Activated T-cell treated with anti-CD3 and anti-CD28 coated beads, Interleukin-2, amount 50 U/mL, for 1 hour (primary cell): ENCODE results near the gene MUC5AC.

Experiments used
- DNase-seq: peaks from one replicate; pipeline ENCODE4 v3.0.0-alpha.2; 2020

Gene MUC5AC

DNA sequence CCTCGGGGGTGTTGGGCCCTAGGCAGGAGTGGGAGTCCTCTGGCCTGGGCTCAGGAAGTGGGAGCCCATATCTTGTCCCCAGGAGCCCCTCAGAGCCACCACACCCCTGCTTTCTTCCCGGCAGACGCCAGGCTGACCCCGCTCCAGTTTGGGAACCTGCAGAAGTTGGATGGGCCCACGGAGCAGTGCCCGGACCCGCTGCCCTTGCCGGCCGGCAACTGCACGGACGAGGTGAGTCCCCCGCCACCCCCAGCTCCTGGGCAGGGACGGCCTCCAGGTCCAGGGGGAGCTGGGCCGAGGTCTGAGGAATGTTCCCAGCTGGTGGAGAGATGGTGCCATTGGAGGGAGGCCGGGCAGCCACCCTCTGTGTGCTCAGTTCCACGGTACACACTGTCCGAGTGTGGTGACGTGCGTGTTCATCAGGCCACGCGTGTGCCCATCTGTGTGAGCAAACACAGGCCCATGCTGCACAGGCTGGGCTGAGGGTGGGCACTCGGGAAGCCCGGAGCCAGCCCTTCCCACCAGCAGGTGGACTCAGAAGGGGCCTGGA, 69.9 kb downstream of the MUC5AC start:
- DNase-seq = no peak

DNA sequence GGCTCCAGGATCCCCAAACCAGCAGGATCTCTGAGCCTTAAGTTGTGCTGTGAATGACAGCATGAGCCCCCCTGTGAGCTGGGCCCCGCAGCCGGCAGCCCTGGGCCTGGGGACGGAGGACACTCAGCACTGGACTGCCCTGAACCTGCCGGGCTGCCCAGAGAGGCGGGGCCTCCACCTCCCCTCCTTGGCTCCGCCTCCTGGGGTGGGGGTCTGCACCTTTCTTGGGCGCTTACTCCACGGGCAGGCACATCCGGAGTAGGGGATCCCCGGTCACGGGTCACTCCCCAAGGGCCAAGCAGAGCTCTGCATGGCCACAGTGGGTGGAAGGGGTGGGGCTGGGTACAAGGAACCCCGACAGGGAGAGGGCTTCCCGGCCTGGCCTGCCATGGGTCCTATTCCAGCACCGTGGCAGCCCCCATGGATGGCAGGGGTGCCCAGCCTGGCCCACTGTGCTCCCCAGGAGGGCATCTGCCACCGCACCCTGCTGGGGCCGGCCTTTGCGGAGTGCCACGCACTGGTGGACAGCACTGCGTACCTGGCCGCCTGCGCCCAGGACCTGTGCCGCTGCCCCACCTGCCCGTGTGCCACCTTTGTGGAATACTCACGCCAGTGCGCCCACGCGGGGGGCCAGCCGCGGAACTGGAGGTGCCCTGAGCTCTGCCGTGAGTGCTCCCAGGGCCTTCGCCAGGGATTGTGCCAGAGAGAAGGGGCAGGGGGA, 70.5 kb downstream of the MUC5AC start:
- DNase-seq = no peak

DNA sequence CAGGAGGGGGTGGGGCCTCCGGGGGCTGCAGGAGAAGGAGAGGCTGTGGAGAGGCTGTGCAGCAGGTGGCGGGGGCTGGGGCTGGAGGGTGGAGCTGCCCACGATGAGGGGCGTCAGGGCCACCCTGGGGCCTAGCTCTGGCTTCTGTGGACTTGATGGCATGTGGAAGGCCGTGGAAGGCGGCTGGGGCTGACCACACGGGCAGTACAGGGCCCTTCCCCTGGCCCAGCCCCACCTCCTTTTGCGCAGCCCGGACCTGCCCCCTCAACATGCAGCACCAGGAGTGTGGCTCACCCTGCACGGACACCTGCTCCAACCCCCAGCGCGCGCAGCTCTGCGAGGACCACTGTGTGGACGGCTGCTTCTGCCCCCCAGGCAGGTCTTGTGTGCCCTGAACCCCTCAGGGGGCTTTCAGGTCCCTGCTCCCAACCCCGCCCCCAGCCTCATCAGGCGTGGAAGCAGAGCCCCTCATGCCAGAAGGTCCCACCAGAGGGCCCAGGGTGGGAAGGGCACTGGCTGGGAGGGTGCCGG, 71.2 kb downstream of the MUC5AC start:
- DNase-seq = no peak

DNA sequence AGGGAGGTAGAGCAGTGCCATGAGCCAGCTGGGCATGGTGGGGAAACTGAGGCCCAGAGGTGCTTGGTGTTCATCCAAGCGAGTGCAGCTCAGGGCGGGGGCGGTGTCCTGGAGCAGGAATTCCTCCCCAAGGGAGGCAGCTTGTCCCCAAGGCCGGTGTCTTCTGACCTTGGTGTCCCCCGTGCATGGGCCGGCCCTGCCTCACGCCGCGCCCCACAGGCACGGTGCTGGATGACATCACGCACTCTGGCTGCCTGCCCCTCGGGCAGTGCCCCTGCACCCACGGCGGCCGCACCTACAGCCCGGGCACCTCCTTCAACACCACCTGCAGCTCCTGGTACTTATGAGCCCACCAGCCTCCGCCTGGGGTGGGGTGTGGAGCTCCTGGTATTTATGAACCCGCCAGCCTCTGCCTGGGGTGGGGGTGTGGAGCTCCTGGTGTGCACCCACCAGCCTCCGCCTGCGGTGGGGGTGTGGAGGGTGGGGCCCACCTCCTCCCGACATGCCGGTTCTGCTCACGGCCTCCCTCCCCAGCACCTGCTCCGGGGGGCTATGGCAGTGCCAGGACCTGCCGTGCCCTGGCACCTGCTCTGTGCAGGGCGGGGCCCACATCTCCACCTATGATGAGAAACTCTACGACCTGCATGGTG, 71.8 kb downstream of the MUC5AC start:
- no peak for DNase-seq

DNA sequence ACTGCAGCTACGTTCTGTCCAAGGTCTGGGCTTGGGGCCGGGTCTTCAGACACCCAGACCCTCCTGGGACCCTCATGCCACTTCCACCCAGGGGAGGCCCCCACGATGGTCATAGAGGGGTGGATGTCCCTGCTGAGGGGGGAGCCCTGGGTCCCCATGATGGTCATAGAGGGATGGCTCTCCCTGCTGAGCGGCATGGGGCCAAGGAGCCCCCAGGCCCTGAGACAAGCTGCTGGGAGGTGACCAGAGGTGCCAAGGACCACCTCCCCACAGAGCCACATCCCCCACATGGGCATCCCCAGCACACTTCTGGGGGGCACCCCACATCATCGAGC, 72.3 kb downstream of the MUC5AC start:
- no peak for DNase-seq

DNA sequence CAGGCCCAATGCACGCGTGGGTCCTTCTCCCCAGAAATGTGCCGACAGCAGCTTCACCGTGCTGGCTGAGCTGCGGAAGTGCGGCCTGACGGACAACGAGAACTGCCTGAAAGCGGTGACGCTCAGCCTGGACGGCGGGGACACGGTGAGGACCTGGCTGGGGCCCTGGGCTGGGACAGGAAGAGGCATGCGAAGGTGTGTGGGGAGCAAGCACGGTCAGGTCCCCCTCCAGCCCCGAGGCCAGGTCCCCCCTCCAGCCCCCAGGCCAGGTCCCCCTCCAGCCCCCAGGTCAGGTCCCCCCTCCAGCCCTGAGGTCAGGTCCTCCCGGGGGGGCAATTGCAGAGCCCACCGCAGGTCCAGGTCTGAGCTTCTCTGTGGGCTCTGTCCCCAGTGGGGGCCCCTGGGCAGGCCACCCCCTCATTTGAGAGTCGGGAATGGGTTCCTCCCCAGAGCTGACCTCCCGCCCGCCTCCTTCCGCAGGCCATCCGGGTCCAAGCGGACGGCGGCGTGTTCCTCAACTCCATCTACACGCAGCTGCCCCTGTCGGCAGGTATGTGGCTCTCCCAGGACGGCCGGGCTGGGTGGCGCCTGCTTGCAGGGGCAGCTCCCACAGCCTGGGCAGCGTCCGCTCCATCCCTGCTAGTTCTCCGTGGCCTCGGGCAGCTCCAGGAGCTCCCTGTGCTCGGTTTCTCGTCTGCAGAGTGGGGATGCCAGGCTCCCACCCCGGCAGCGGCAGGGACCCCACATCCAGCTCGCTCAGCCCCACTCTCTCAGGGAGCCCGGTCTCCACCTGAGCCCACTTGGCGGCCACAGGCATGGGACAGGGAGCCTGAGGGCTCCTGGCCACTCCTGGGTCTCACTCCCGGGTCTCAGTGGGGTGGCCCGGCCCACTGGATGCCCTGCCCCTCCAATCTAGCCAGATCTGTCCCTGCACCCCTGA, 73.0 kb downstream of the MUC5AC start:
- DNase-seq = no peak

DNA sequence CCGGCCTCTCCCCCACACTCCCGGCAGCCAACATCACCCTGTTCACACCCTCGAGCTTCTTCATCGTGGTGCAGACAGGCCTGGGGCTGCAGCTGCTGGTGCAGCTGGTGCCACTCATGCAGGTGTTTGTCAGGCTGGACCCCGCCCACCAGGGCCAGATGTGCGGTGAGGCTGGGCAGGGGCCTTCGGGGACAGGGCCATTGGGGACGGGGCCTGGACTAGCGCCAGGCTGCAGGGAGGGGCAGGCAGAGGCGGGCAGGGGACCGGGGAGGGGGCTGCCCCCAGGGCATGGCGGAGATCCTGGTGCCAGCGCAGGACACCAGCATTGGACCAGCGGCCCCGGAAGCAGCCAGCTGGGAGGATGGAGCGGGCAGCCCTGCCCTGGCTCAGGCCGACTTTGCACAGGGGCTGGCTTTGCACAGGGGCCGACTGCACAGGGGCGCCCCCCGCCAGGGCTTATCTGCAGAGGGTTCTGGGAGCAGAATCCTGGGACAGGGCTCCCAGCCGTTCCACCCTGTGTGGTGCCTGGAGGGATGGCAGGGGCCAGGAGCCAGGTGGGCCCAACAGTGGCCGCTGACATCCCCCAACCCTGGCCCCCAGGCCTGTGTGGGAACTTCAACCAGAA, 73.8 kb downstream of the MUC5AC start:
- no peak for DNase-seq

DNA sequence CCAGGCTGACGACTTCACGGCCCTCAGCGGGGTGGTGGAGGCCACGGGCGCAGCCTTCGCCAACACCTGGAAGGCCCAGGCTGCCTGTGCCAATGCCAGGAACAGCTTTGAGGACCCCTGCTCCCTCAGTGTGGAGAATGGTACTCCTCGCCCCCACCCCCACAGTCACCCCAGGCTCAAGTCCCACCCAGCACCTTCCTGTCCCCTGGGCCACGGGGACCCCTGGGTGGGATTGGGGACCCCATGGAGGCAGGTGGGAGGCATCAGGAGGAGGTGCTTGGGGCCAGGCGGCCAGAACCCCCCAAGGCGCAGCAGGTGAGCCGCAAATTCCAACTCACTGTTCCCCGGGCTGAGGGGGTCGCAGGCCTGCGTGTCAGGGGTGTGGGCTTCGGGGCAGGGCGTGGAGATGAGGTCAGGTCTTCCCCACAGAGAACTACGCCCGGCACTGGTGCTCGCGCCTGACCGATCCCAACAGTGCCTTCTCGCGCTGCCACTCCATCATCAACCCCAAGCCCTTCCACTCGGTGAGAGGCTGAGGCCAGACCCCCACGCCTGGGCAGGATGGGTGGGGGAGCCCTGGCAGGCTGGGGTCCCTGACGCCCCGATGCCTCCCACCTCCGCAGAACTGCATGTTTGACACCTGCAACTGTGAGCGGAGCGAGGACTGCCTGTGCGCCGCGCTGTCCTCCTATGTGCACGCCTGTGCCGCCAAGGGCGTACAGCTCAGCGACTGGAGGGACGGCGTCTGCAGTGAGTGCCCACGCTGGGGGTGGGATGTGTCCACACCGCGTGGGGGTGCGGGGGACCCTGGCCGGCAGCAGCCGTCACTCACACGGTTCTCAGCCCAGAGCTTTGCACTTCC, 74.5 kb downstream of the MUC5AC start:
- DNase-seq = no peak

DNA sequence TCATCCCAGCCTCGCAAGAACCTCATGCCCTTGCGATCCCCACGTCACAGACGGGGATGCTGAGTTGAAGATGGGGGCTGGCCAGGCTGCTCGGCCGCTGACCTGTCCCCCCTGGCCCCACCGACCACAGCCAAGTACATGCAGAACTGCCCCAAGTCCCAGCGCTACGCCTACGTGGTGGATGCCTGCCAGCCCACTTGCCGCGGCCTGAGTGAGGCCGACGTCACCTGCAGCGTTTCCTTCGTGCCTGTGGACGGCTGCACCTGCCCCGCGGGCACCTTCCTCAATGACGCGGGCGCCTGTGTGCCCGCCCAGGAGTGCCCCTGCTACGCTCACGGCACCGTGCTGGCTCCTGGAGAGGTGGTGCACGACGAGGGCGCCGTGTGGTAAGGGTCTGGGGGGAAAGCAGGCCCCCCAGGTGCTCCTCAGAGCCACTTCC, 75.1 kb downstream of the MUC5AC start:
- DNase-seq = no peak

DNA sequence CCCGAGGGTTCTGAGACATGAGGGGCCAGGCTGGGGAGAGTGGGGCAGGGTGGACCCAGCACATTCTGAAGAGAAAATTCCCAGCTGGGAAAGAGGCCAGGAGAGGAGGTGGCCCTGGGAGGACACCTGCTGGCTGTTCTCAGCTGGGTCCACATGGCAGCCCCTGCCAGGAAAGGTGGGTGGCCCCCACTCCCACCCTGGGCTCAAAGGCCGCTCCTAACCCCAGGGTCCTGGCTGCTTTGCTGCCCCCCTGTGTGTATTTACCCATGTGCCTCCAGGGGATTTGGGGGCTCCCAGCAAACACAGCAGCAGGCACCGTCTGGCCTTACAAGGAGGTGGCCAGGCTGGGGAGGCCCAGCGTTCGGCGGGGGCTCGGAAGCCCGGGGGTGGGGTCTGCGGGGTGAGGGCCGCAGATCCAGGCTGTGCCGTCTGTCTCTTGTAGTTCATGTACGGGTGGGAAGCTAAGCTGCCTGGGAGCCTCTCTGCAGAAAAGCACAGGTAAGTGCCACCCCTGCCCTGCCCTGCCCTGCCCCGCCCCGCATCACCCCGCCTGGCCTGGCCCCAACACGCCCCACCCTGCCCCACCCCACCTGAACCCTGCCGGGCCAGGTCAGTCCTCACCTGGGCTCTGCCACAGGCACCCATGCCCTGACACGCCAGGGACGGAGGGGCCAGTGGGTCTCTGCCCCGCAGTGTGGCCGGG, 75.7 kb downstream of the MUC5AC start:
- no peak for DNase-seq

DNA sequence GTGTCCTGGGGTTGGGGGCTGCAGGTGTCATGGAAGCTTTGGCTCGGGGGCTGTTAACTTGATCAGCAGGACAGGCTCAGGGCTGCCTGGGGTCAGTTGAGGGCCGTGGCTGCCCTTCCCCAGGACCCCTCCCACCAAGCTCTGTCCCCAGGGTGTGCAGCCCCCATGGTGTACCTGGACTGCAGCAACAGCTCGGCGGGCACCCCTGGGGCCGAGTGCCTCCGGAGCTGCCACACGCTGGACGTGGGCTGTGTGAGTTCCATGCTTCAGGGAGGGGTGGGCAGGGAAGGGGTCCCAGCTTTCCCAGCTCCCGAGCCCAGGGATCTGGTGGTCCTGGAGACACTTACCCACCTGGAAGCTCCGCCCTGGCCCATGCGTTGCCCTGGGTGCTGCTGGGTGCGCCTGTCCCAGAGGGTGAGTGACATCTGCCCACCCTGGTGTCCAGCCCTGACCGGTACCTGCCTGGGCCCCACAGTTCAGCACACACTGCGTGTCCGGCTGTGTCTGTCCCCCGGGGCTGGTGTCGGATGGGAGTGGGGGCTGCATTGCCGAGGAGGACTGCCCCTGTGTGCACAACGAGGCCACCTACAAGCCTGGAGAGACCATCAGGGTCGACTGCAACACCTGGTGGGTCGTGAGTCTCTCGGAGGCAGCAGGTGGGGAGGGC, 76.4 kb downstream of the MUC5AC start:
- DNase-seq = no peak

DNA sequence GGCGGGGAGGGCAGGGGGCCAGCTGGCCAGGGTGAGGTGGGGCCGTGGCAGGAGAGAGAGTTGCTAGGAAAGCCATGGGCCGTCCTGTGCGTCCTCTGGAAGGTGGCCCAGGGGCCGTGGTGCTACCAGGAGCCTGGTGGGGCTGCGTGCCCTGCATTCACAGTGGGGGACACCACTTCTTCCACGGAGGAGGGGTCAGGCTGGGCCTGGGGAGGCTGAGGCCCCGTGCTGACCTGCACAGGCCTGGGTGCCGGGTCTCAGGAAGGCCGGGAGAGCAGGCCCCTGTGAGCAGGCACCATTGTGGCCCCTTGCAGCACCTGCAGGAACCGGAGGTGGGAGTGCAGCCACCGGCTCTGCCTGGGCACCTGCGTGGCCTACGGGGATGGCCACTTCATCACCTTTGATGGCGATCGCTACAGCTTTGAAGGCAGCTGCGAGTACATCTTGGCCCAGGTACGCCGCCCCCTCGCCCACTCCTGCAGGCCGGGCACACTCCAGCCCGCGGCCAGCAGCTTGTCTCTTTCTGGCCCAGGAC, 77.1 kb downstream of the MUC5AC start:
- no peak for DNase-seq

DNA sequence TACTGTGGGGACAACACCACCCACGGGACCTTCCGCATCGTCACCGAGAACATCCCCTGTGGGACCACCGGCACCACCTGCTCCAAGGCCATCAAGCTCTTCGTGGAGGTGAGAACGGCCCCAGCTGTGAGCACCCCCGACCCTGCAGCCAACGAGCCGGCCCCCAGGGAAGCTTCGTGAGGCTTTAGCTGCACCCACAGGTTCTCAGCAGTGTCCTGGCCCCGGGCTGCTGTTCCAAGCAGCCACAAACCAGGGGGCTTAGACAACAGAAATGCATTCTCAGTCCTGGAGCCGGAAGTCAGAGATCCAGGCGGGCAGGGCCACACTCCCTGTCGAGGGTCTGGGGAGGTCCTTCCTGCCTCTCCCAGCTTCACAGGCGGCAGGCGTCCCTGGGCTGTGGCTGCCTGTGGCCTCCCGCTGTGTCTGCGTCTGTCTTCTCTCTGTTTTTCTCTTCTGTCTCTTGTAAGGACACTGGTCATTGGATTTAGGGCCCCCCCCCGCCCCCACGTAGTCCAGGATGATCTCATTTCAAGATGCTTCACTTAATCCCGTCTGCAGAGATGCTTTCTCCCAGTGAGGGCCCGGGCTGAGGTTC, 77.7 kb downstream of the MUC5AC start:
- no peak for DNase-seq

DNA sequence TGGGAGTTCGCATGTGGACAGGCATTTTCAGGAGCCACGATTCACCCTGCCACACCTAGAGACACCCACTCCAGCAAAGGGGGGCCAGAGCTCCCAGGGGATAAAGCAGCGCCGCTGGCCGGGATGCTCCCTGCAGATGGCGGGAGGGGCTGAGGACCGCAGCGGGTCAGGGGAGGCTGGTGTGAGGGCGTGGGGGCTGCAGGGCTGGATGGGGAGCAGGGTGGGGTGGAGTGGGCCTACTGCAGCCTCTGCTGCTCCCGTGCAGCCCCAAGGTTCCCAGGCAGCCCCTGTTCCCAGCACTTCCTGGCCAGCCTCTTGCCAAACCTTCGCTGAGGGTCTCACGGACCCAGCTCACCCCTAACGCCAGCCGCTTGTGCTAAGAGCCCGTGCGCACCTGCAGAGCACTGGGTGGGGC, 78.2 kb downstream of the MUC5AC start:
- no peak for DNase-seq

DNA sequence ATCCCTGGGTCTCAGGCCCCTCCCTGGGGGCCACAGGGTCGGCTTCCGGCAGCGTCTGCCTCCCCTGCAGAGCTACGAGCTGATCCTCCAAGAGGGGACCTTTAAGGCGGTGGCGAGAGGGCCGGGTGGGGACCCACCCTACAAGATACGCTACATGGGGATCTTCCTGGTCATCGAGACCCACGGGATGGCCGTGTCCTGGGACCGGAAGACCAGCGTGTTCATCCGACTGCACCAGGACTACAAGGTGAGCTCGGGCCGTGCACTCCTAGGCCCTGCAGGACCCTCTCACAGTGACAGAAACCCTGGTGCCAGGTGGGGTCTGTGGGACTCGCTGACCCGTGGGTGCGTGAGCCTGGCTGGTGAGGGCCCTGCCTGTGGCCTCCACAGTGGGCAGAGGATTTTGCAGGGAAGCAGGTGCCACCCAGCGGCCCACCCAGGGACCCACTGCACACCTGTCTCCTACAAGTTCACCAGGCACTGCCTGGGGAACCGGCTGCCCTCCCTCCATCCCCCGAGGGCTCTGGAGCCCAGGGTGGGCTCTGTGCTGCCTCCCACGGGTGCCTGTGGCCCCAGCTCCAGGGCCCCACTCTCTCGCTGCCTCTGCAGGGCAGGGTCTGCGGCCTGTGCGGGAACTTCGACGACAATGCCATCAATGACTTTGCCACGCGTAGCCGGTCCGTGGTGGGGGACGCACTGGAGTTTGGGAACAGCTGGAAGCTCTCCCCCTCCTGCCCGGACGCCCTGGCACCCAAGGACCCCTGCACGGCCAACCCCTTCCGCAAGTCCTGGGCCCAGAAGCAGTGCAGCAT, 78.8 kb downstream of the MUC5AC start:
- DNase-seq = no peak

DNA sequence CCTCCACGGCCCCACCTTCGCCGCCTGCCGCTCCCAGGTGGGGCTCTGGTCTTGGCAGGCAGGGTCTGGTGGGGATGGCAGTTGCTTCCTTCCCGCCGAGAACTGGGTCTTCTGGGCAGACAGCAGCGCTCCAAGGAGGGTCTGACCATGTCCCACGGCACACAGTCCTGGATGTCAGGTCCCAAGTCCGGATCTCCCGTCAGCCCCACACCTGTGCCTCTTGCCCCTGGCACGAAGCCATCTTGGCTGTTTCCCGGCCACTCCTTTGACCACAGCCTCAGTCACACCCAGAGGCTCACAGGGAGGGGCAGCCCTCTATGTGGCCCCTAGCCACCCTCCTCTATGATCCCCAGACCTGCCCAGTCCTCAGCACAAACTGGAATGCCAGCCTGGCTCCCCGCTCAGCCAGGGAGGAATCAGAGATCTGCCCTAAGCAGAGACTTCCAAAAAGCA, 79.4 kb downstream of the MUC5AC start:
- no peak for DNase-seq

DNA sequence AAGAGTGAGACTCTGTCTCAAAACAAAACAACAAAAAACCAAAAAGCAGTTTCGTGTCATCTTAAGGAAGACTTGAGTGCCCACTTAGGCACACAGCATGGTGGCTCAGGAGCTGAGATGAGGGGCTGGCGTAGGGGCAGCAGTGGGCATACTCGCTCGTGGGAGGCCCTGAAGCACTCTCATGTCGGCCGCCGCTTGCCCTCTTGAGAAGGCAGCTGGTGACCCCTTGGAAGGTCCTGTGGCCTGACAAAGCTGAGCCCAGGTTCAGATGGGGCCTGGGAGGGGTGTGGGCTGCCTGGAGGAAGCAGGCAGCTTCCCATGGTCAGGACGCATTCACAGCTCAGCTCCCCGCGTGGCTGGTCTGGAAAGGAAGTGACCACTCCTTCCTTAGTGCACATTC, 80.1 kb downstream of the MUC5AC start:
- DNase-seq = no peak

DNA sequence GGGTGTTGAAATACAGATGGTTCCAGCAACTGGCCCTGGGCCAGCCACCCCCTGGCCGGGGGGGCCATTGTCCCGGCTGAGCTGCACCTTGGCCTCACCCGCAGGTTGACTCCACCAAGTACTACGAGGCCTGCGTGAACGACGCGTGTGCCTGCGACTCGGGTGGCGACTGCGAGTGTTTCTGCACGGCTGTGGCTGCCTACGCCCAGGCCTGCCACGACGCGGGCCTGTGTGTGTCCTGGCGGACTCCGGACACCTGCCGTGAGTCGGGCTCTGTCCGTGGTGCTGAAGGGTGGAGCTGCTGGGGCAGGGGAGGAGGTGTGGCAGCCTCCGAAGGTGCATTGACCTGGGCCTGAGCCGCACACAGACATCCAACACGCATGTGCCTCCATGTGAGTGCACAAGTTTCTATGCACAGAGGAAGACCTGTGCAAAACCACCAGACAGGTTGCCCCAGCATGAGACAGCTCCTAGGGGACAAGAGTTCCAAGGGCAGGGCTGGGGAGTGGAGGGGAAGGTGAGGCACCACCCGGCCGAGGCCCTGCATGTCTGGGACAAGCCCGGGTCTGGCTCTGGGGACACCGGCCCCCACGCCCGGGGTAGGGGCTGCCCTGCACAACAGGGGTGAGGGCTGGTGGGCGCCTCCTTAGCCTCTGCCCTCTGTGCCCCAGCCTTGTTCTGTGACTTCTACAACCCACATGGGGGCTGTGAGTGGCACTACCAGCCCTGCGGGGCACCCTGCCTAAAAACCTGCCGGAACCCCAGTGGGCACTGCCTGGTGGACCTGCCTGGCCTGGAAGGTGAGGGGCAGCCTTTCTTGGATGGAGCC, 81.2 kb downstream of the MUC5AC start:
- no peak for DNase-seq
